NCI-H1417 (cell line): ENCODE measurements around the gene RDH5.

ENCODE experiments used
- DNase-seq, 3 experiments: peaks; one replicate each; lab custom pipeline; 2025; lab: John Stamatoyannopoulos, UW

Gene RDH5

GRCh38 chr12:55728186-55728938 is 8.2 kb downstream of the RDH5 start:
- peak; percentile 42 to 75 (median 69) for DNase-seq

DNA sequence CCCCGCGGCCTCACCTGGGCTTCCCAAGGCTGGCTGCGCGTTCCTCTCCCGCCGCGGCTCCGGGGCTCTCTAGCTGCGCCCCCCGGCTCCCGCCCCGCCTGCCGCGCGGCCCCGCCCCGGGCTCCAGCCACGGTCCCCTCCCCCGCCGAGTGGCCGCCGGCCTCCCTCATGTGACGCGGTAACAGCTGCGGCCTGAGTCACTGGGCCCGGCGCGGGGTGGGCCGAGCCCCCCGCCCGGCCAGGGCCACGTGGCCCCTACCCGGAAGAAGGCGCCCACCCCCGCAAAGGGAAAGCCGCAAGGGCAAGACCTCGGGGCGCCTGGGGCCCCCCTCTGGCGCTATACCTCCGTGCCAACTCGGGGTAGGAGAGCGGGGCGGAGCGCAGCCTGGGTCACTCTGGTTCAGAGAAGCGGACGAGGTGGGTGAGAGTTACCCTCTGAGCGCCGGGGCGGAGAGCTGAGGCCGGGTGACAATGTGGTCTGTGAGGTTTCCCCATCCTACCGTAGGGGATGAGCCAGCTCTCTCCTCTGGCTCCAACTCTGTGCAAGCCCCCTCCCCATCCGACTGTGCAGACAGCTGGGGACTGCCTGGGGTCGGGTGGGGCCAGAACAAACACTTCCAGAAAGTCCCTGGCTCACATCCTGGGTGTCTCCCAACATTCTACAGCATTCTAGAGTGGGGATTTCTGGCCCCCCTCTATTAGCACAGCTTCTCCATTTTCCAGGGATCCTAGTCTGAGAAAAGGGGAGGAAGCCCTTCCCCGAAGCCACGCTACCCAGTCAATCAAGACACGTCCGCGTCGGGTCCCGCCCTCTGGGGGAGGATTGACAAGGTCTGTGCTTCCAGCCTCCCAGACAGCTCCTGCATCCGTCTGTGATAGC is 9.0 kb downstream of the RDH5 start, which contains the start of gene CD63:
Gene CD63 (minus strand): TSS at position 71 of the 880 bp plus-strand sequence. CDS start 668 bp downstream, outside the sequence.
- DNase-seq = peak; percentile 89 to 92 (median 91)

DNA sequence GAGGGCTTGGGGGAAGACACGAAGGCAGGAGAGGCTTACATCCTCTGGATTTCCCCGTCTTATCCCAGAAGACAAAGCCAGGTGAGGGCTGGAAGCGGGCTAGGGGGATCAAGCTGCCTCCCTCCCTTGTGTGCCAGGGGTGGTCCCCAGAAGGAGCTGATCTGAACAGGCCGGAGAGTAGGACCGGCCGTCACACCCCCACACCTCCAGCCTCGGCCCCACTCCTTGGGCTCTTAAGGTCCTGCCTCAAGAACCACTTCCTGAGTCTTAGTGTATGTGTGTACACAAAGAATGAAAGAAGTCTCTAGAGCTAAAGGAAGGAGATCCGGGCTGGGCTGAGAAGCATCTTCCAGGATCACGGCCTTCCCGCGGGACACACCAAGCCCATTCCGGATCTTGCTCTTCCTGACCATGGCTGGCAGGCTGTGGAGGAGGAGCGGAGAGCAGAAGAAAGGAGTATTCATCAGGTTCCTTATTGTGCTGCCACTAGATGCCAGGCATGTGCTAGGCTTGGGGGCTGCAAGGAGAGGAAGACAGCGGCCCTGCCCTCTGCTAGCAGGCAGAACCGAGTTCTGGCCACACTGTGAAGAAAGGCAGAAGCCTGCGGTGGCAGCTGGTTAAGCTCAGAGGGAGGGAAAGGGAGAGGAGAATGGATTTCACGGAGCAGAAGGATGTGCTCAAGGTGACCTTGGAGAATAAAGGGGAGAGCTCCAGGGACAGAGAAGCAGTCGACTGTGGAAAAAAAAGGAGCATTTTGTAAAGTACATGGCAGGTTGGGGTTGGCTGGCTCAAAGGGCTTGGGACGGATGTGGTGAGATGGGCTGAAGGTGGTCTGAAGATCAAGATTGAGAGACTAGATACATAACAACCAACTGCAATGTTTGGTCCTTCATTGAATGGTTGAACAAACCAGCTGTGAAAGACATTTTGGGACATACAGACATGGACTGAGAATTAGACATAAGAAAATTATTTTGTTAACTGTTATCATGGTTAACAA is 9.9 kb downstream of the RDH5 start:
- DNase-seq = peak in 1 of 3 experiments; percentile 51

- DNase-seq = no peak
These were observed 12.1 kb downstream of the RDH5 start for GRCh38 chr12:55732288-55732687.

GRCh38 chr12:55733021-55733555 is 12.9 kb downstream of the RDH5 start:
- DNase-seq = no peak

DNA sequence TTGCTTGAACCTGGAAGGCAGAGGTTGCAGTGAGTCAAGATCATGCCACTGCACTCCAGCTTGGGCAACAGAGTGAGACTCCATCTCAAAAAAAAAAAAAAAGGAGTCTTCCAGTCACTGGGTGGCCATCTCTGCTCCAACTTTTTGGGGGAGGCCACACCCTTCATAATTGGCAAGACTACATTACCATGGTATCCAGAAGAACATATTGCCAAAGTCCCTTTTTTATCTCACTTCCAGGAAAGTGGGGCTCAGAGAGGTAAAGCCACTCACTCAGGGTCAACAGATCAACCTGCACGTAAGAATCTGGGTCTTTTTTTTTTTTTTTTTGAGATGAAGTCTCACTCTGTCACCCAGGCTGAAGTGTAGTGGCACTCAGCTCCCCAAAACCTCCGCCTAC is 13.7 kb downstream of the RDH5 start:
- no peak for DNase-seq

DNA sequence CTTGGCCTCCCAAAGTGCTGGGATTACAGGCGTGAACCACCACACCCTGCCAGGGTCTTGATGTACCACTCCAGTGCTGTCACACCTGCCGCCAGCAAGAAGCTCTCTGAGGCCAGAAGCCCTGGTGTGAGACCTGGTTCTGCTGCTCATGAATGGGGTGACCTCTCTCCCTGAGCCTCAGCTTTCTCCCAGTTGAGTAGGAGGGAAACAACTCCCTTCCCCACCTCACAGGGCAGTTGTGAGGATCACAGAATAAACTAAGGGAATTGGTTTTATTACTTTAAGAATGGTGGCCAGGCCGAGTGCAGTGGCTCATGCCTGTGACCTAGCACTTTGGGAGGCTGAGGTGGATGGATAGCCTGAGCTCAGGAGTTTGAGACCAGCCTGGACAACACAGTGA is 14.4 kb downstream of the RDH5 start:
- DNase-seq = no peak

DNA sequence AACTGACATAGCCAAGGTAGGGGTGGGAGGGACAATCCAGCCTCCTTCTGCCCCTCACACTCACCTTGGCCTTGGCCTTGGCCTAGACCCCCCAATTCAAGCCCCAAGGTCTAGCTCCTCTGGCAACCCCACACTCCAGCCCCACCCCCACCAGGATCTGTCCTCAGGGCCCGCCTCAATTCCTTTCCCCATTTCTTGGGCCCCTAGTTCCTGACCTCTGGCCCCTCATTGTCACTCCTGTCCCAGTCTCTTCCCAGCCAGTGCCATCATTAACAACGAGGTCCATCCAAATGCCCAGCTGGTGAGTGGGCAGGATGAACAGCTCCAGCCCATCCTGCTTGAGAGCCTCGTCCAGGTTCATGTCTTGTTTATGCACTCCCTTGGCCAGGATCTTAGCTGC is 15.9 kb downstream of the RDH5 start:
- DNase-seq = no peak

DNA sequence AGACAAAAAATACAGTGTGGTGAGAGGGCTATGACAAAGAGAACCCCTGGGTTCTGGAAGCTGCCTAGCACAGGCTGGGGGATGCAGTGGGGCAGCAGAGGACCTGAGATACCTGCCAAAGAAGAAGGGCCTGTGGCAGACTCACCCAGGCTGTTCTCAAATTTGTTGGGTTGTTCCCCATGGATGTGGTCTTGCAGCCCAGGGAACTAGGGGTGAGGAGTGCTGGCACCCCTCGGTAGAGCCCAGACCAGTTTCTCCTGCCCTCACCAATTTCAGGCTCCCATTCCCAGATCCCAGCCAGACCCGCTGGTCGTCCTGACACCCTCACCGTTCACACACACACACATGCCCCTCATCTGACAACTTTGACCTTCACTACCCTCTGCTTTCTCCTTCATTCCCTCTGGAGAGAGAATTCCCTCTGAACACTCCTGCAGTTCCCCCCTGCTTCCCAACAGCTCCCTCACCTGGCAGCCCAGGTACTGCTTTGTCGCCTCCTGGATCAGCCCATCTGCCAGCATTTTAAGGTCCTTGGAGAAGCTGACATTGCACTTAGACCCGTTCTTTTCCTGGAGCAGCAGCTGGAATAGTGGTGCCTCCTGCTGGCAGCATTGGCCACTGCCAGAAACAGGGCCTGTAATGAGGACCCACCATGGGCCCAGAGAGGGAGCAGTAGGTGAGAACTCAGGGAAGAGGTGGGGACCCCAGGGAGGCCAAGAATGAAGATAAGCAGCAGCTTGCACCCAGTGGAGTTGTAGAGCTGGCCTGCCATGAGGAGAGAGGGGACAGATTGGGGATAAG is 16.8 kb downstream of the RDH5 start:
- DNase-seq = peak; percentile 54 to 78 (median 75)

DNA sequence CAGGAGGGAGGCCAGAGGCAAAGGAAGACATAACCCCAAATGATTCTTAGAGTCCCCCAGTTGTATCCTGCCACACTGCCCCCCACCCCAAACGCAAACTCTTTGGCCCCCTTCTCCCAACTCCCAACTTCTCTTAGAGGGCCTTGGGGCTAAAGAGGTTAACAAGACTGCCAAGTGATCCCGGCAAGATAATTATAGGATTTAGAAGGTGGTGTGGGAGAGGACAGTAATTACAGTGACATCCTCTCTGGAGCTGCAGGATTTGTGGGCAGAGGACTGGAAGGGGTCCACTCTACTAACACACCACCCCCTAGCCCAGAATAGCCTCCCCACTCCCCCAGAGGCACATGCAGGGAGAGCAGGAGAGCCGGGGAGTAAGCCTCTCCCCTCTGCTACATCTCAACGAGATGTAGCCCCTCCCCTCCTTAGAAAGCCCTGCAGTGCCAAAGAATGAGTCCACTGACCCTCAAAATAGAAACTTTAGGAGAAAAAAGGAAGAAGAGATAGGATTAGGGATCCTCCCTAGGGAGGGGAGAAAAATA is 17.5 kb downstream of the RDH5 start:
- DNase-seq = peak in 2 of 3 experiments; percentile 63 to 76

DNA sequence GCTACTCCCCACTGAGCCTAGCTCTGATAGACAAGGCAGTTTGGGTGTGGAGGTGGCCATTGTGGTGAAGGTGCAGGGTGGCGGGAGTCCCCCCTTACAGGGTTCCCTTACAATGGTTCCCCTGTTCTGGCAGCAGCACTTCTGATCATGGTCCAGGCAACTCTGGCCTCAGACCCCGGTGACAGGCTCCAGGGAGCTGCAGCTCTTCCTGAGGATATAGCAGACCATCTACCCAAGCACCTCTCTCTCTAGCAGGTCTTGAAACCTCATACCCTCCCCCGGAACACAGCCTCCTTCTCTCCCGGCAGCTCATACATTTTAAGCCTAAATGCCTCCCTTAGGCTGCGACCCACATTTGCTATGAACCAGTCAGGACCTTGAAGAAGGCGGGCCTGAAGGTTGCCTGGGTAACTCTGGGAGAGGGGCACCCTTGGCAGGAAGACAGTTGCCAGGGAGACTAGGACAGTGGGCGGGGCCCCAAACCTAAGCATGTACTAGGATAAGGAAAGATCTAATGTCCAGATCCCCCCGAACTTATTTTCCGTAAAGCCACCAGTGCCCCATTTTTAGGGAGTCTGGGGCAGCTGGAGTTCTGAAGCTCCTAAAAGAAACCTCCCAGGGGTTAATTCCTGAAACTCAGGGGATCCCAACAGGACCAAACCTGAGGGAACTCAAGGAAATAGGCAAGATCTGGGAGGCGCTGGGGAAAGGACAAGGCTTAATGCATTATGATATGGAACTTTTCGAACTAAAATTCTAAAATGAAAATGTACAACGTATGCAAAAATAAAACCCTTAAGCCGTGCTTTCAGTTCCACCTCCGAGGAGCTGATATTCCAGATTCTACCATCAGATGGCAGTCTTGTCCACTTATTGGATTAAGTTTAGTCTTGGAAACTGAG is 18.2 kb downstream of the RDH5 start:
- peak; percentile 84 to 98 (median 94) for DNase-seq

- no peak for DNase-seq
These were observed 18.8 kb downstream of the RDH5 start for GRCh38 chr12:55739025-55739378.

DNA sequence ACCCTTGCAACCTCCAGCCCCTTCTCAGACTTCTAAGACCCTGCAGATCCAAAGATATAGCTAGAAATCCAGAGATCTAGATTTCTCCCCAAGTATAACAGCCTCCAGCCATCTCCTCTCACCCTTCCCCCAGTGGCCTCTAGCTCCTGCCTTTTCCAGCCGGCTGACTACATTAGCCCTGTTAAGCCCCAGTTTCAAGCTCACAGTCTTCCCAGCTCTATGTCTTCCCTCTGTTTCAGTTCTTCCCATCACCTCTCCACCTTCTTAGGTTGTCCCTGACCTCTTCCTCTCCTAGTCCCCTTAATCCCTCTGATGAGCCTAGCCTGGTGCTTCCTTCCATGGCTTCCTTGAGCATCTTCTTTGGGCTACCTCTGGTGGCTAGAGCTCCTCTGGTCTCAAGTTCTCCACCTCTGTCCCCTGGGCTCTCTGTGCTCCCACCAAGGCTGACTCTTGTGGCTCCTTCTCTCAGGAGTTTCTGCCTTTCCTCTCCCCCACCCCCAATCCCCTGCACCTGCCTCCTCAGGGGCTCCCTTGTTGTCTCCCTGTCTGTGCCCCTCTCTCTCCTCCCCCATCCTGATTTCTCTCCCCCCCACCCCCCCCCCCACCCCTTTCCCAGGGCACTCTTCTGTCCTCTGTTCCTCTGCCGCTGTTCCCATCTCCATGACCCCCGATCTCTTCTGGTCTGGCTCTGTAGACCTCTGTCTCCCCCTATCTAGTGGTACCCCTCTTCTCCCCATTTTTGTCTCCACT is 21.9 kb downstream of the RDH5 start:
- peak in 1 of 3 experiments; percentile 52 for DNase-seq

GRCh38 chr12:55742719-55743405 is 22.7 kb downstream of the RDH5 start, which contains the start of gene GDF11:
TSS of gene GDF11 (plus strand) at chr12:55743122. CDS start at chr12:55743317, 195 bp downstream.
- DNase-seq = peak; percentile 82 to 90 (median 90)

- peak; percentile 63 to 80 (median 75) for DNase-seq
These were observed 23.5 kb downstream of the RDH5 start for GRCh38 chr12:55743406-55744339.

- DNase-seq = peak in 2 of 3 experiments; percentile 31 to 53
These were observed 24.3 kb downstream of the RDH5 start for GRCh38 chr12:55744340-55745030.
